Hepatic stellate cell (primary cell): Measurements from ENCODE around the gene RB1.
A peak's percentile ranks its signal among the peaks of the same experiment; 100 is the strongest.
"Not testable (repeated sequence)": the region's sequence is repeated elsewhere in the genome, so short reads cannot be mapped to it uniquely, and the experiment has no call there.

Experiments
- DNase-seq: peaks from one replicate; pipeline ENCODE4 v3.0.0; 2011; ENCODE audit warnings: low spot score

Gene RB1

DNA sequence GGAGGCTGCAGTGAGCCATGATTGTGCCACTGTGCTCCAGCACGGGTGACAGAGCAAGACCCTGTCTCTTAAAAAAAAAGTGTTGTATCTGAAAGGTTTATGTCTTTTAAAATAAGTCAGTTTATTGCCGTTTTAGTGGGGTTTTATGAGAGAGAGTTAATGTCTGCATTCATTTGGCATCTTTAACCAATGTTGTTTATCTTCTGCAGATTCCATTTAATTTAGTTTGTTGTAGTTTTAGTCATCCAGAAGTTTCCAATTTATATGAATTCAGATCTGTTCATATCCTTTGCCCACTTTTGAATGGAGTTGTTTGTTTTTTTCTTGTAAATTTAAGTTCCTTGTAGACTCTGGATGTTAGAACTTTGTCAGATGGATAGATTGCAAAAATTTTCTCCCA lies 146.1 kb downstream of the RB1 start:
- no peak for DNase-seq

DNA sequence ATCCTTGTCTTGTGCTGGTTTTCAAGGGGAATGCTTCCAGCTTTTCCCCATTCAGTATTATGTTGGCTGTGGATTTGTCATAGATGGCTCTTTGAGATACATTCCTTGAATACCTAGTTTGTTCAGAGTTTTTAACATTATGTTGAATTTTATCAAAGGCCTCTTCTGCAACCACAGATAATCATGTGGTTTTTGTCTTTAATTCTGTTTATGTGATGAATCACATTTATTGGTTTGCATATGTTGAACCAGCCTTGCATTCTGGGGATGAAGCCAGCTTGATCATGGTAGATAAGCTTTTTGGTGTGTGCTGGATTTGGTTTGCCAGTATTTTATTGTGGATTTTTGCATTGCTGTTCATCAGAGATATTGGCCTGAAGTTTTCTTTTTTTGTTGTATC lies 147.6 kb downstream of the RB1 start:
- DNase-seq: not testable (repeated sequence)

DNA sequence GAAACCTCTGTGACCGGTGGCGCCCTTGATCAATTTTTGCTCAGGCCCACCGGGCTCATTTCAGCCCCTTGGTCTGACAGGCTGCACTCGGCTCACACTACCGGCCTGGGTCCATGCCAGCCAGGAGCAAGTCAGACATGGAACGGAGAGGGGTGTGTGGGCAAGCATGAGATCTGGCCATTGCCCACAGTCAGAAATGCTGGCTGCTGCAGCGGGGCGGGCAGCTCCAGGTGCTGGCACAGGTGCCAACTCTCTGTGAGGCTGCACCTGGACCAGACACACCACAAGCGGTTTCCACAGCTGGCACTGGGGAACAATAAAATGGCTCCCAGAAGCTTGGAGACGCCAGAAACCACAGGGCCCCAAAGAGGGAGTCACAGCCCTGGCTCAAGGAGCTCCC lies 153.0 kb downstream of the RB1 start:
- DNase-seq: no peak

DNA sequence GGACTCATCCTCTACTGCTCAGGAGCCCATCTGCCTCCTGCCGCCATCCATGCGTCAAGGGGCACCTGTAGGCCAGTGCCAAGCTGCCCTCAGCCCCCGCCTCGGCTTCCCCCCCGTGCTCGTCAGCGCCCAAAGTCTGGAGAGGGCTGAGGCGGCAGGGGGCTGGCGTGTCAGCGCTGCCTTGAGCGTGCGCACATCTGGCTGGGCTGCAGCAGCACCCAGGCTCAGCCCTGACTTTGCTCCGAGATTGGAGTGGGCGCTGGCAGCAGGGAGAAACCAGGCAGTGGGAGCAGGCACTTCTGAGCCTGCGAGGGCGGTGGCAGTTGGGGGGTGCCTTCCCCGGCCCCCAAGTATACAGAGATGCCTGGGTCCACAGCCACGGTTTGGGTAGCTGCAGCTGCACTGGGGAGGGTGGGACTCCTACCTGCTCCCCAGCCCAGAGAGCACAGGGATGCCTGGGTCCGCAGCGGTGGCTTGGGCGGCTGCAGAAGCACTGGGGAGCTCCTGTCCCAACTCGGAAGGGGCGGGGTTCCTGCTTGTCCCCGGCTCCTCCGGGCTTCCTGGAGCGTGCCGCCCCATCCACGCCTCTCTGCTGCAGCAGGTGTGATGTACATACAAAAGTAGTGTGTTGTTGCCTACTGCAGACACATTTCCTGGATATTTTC lies 154.2 kb downstream of the RB1 start:
- DNase-seq: no peak

DNA sequence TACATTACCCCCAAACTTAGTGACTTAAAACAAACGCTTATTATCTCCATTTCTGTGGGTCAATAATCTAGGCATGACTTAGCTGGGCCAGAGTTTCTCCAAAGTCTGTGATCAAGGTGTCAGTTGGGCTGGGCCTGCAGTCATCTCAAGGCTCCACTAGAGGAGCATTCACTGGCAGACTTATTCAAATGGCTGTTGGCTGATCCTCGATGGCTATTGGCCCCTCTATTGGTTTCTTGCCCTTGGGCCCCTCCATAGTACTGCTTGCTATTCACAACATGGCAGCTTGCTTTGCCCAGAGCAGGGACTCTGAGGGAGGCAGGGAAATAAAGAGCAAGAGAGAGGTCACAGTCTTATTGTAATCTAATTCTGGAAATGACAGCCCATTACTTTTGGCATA lies 171.7 kb downstream of the RB1 start:
- no peak for DNase-seq

DNA sequence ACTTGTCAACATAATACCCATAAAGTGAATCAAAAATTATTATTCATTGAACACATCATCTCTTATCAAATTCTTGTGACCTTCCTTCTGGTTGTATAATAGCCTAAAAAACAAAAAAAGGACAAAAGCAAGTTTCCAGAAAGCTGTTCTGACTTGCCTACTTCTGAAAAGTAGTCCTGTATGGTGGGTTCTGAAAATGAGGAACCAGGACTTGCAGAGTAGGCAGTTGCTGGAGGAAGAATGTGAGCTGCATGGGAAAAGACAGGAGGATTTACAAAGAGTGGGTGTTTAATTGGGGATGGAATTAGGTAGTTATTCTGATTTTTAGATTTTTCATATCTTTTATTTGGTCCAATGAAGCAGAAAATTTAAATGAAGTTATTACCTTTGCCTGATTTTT lies 172.7 kb downstream of the RB1 start:
- DNase-seq: no peak

DNA sequence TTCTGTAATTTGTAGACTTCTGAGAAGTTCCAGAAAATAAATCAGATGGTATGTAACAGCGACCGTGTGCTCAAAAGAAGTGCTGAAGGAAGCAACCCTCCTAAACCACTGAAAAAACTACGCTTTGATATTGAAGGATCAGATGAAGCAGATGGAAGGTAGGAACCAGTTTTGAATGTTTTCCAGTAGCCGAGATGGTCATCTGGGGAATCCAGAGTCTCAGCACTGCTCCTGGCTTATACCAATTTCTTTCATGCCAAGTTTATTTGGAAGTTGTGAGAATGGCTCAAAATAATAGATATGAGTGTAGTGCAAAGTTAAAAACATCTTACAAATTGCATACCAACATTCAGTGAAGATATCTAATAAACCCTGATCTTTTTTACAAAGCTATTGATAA lies 173.1 kb downstream of the RB1 start:
- no peak for DNase-seq

DNA sequence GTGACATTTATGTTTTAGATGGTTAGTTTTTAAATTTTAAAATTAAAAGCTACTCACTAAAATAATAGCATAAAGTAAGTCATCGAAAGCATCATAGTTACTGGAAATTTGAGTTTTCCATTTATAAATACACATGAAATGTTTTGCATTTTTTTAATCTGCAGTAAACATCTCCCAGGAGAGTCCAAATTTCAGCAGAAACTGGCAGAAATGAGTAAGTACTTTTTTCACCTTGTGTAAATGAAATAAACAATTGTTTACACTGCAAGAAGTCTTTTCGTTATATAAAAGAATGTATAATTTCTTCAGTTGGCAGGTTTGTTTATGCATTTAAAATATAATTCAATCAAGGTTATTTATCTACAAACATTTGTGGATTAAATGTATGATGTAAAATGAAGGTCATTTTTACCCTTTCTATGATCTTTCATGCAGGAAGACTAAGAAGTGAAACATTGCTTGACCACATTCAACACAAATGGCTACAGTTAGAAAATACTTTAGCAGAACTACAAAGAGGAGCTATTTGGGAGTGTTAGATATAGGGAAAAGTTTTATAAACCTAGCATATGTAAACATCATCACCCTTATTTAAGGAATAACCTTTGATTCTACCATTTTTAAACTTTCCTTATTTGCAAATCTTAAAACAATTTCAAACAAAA lies 173.8 kb downstream of the RB1 start:
- no peak for DNase-seq

DNA sequence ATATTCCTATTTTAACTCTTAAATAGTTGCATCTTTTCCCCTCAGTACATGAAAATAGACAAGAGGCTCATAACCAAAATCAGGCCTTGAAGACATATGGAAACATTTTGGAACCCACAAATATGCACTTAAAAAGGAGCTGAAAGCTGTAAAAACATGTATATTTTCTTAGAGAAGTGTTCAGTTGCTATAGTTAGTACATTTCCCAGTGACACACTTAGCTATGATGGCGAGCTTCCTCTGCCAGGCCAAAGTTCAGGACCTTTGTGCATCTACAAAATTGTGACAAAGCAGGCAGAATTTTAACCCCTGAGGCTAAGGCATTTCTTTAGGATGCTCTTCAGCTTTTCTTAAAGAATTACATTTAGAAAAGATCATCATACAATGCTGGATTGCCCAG lies 174.8 kb downstream of the RB1 start:
- no peak for DNase-seq

DNA sequence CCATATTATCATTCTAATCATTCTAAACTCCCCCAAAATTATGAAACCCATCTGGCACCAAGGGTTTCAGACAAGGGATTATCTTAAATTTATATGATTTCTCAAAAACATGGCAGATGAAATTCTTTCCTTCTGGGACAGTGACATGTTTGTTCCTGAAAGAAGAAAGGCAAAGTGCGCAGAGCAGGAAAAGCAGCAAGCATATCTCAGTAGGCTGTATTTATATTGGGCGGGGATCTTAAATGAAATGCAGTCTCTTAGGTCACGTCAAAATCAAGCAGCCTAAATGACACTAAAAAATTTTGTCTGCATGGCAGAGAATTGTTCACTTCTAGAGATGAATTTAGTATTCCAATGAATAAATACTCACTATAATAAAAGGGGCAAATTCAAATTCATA lies 180.0 kb downstream of the RB1 start:
- DNase-seq: no peak

DNA sequence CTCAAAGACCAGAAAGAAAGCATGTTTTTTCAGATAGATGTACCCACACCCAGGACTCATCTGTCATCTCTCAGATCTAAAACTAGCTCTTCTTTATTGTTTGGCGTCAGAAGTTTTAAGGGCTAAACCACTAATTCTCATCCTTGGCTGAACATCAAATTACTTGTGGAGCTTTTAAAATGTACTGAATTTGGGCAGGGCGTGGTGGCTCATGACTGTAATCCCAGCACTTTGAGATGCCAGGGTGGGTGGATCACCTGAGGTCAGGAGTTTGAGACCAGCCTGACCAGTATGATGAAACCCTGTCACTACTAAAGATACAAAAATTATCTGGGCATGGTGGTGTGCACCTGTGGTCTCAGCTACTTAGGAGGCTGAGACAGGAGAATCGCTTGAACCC lies 181.9 kb downstream of the RB1 start:
- DNase-seq: no peak

DNA sequence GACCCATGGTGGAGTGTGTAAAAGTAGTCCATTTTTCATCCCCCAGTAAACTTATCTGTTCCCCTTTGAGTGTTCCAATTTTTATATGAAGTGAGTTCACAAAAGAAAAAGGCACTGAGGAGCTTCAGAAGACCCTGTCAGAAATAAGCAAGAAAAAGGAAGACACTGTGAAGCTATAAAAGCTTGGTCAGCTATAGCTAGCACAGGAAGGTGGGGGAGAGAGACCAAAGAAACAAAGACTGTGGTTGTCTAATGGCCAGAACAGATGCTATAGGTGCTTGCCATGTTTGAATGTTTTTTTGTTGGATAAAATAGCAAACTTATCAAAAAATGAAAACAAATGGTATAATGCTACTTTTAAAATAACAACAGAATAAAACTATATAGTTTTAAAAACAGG lies 182.8 kb downstream of the RB1 start:
- no peak for DNase-seq

DNA sequence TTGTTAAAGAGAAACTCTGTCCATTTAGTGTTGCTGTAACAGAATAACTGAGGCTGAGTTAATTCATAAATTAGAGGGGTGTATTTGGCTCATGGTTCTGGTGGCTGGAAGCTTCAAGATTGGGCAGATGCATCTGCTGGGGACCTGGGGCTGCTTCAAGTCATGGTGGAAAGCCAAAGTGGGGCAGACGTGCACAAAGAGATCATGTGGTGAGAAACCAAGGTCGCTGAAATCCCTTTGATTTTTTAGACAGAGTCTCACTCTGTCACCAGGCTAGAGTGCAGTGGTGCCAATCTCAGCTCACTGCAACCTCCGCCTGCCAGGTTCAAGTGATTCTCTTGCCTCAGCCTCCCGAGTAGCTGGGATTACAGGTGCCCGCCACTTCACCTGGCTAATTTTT lies 183.3 kb downstream of the RB1 start:
- DNase-seq: no peak

DNA sequence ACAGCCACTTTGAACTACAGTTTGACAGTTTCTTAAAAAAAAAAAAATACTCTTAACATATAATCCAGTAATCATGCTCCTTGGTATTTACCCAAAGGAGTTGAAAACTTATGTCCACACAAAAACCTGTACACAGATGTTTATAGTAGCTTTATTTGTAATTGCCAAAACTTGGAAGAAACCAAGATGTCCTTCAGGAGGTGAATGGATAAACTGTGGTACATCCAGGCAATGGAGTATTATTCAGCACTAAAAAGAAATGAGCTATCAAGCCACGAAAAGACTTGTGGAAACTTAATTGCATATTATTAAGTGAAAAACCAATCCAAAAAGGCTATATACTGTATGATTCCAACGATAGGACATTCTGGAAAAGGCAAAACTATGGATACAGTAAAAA lies 184.4 kb downstream of the RB1 start:
- DNase-seq: no peak

DNA sequence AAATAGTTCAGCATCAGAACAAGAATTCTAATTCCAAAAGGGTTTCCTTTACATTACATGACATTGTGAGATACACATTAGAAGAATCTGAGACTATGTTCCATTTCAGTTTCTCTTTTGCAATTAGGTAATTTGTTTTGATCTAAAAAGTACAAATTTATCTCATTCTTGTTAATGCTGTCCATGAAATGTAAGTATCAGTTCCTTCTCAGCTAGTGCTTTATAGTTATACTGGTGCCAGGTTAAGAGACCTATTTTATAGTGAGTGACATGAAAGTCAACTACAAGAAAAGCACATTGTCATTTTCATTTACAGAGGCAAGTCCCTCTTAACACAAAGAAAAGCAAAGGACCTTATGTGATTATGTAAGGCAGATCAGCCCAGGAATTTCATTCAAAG lies 185.4 kb downstream of the RB1 start:
- no peak for DNase-seq

DNA sequence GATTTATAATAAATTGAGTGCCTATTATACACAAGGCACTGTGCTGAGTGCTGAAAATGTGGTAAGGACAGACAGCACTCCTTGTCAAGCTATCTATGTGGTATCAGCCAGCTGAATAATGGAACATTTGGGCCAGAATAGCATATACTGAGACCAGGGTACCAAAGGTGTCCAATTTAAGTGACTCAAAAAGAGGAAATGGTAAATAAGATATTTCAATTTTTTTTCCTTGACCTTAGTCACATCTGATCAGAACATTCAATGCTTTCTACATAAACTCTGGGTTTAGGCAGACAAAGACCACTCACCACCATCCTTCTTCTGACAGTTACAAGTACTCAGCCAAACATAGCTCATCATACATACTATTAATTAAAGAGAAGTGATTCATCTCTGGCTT lies 186.1 kb downstream of the RB1 start:
- DNase-seq: no peak

DNA sequence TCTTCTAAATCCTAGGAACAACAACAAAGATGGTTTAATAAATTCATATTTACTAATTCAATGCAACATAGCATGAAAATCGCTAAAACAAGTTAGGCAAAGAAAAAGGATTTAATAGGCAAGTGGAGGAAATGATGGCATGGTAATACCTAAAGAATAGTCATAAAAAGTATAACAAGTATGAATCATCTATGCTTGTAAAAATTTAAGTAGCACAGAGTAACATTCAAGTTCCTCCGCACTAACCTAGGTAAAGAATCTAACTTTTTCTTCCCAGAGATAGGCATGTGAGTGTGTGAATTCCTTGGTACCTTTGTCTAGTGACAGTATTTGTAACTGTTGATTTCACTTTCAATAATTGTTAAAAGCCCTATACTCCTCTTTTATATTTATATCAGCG lies 186.7 kb downstream of the RB1 start:
- DNase-seq: no peak

DNA sequence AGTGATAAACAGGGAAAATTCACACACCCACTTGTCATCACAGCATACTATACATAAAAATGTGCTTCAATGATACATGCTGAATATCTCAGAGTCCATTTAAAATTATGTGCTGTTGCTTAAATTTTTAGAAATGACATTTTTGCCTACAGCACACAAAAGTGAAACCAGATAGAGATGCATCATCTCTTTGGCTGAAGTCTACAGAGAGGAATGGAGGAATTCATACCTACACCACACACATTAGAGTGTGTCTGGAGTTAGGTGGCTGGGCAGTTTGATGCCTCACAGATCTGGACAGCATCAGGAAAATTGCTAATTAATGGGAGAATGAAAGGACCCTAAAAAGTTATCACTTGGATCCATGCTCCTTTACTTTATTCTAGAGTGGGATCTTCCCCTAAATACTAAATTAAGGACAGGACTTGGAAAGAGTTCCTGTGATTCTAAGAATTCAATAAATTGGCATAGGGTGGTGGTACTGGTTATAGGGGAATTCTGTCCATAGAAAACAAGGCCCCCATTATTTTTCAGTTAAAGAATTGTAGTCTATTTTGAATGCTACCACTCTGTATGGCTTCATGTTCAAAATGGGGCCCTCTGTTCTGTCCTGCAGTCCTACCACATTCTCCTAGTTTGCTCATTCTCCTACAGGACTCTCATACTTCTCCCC lies 188.0 kb downstream of the RB1 start:
- no peak for DNase-seq

DNA sequence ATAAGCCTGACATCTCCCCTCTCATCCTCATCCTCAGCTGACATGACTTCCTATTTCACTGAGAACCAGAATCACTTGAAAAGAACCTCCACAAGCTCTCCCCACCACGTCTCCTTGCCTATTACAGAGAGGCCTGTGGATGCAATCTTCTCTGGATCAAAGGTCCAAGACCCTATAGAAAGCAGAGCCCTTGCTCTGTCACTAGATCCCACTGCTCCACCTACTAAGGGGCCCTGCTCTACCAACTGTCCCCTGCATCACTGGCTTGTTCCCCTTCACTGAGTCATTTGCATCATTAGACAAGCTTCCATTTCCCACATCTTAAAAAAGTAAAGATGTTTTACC lies 188.5 kb downstream of the RB1 start:
- no peak for DNase-seq

DNA sequence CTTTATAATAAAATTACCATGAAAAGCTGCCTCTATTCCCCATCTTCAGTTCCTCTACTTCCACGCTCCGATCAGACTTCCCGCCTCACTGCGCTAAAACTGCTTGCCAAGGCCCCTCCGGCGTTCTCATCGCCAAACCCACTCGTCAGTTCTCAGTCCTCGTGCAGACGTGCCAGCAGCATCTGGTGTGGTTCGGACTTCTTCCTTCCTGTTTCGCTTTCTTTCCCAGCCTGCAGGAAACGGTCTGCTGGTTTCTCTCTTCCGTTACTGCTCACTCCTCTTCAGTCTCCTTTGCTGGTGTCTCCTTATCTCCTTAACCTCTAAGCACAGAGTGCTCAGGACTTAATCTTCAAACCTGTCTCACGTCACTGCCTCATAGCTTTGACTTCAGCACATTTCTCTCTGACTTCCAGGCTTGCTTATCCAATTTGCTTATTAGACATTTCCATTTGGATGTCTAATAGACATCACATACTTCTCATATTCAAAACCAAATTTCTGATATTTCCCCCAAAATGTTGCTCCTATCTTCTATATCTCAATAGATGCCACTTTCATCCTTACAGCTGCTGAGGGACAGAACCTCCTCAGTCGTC lies 189.0 kb downstream of the RB1 start:
- peak; percentile 56 for DNase-seq

DNA sequence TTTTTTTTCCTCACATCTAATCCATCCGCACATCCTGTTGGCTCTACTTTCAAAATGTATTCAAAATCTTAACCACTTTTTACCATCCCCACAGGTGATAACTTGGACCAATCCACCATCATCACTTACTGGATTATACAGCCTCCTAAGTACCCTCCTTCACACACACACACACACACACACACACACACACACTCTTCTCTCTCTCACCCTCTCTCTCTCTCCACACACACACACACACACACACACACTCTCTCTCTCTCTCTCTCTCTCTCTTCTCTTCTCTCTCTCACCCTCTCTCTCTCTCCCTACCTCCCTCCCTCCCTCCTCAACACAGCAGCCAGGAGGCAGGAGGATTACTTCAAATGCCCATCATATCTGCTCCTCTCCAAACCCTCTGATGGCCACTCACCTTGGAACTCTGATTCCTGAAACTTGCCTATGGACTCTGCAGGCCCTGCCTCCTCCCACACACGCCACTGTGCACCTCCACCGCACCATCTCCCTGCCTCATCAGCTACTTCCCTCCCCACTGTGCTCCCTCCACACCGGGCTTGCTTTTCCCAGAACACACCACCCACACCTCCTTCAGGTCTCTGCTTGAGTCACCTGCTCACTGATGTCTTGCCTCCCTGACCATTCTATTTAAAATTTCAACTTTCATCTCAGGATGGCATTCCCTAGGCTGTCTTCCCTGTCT lies 189.7 kb downstream of the RB1 start:
- no peak for DNase-seq

DNA sequence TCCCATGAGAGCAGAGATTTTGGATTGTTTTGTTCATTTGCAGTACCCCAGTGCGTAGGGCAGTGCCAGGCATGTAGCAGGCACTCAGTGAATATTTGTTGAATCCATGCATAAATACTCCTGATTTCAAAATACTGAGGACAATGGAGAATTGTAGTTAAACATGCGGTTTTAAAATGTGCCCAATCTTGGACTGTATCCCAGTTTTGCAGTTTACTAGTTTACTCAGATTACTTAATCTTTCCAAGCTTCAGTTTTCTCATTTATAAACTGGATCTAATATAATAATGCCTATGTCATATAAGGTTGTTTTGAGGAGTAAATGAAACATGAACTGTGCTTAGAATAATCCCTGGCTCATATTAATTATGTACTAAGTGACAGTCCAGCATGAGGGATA lies 190.3 kb downstream of the RB1 start:
- DNase-seq: no peak

DNA sequence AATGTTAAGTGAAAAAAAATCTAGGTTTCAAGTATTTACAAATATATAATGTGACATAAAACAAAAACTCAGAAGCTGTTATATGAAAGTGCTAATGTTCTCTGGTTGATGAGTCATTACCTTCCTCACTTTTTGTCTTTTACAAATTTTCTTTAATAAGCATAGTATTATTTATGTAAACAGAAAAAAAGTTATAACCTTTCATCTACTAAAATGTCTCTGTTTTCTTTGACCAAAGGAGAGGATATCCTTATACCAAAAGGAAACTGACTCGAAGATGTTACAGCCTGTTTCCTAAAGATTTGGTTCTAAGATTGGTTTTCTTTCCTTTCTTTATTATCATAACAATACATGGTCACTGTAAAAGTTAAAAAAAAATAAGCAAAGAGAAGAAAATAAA lies 191.3 kb downstream of the RB1 start:
- no peak for DNase-seq
